BLaER1 treated with 17β-estradiol and CSF1 and Interleukin-3, amounts not matched to agents 10 nM and 100 nM (cell line): ENCODE data around the gene POLR2L.

ENCODE experiments used
- H3K27ac ChIP-seq, 11 experiments: shearing (Covaris generic); formaldehyde crosslinking; 2 replicates each; pipeline ENCODE4 v1.8.1; 2022
- H3K27me3 ChIP-seq, 11 experiments: shearing (Covaris generic); formaldehyde crosslinking; 2 replicates each; pipeline ENCODE4 v1.8.1; 2022
- H3K36me3 ChIP-seq, 11 experiments: shearing (Covaris generic); formaldehyde crosslinking; 2 replicates each; pipeline ENCODE4 v1.8.1; 2022
- H3K4me1 ChIP-seq, 10 experiments: shearing (Covaris generic); formaldehyde crosslinking; 2 replicates each; pipeline ENCODE4 v1.8.1; 2022
- H3K4me2 ChIP-seq, 11 experiments: shearing (Covaris generic); formaldehyde crosslinking; 2 replicates each; pipeline ENCODE4 v1.8.1; 2022
- H3K4me3 ChIP-seq, 10 experiments: shearing (Covaris generic); formaldehyde crosslinking; 2 replicates each; pipeline ENCODE4 v1.8.1; 2022
- H3K9ac ChIP-seq, 11 experiments: shearing (Covaris generic); formaldehyde crosslinking; 2 replicates each; pipeline ENCODE4 v1.8.1; 2022
- H3K9me3 ChIP-seq, 11 experiments: shearing (Covaris generic); formaldehyde crosslinking; replicated peaks in 1 of 11; 2 replicates each; pipeline ENCODE4 v1.8.1; 2022
- H4K20me1 ChIP-seq, 11 experiments: shearing (Covaris generic); formaldehyde crosslinking; 2 replicates each; pipeline ENCODE4 v1.8.1; 2022
- Cebpa-rat ChIP-seq, 11 experiments: shearing (Covaris generic); IDR thresholded peaks; 2 replicates each; pipeline ENCODE4 v1.8.1; 2022

POLR2L gene

GRCh38 chr11:831118-831864 is 11.0 kb downstream of the POLR2L start:
- Histone ChIP-seq H4K20me1 (peaks cover 18 to 93% (median 82%) of the 10 kb centered on the region in 11 experiments), H3K9ac (peak overlapping the region in 5 of 11 experiments; percentile 3 to 73 (median 38); a peak in 4 of 22 replicates), H3K4me1 (peaks cover 78 to 85% (median 84%) of the 10 kb centered on the region in 10 experiments), H3K36me3 (peaks cover 1 to 3% (median 2%) of the 10 kb centered on the region in 11 experiments; a peak in 18 of 22 replicates), H3K4me2 (peak overlapping the region; percentile 79 to 100 (median 100)), H3K9me3 (no peaks in the 10 kb centered on the region), H3K4me3 (peak overlapping the region; percentile 3 to 86 (median 52); a peak in 14 of 20 replicates), H3K27ac (no peak overlapping the region), H3K27me3 (peaks cover 63 to 85% (median 71%) of the 10 kb centered on the region in 11 experiments)
- no peak for TF ChIP-seq Cebpa-rat (IDR thresholded peaks at IDR 0.05)

- no peak for TF ChIP-seq Cebpa-rat (IDR thresholded peaks at IDR 0.05)
- Histone ChIP-seq H3K9me3 (no peaks in the 10 kb centered on the region), H3K4me1 (peaks cover 79 to 93% (median 92%) of the 10 kb centered on the region in 10 experiments), H3K9ac (peak overlapping the region in 9 of 11 experiments; percentile 2 to 52 (median 38); a peak in 15 of 22 replicates), H3K27ac (no peak overlapping the region), H3K36me3 (peaks cover under 1 to 5% (median 4%) of the 10 kb centered on the region in 11 experiments; a peak in 17 of 22 replicates), H3K27me3 (peaks cover 71 to 93% (median 79%) of the 10 kb centered on the region in 11 experiments), H4K20me1 (peaks cover 16 to 94% (median 85%) of the 10 kb centered on the region in 11 experiments), H3K4me2 (peak overlapping the region; percentile 79 to 100 (median 100)), H3K4me3 (peak overlapping the region; percentile 25 to 65 (median 52); a peak in 19 of 20 replicates)
These were observed 11.8 kb downstream of the POLR2L start for GRCh38 chr11:830295-831117.

GRCh38 chr11:829847-830294 is 12.5 kb downstream of the POLR2L start:
- Histone ChIP-seq H4K20me1 (peaks cover 10 to 94% (median 86%) of the 10 kb centered on the region in 11 experiments), H3K4me2 (peak overlapping the region; percentile 79 to 100 (median 100)), H3K36me3 (peaks cover 7 to 12% (median 10%) of the 10 kb centered on the region in 11 experiments), H3K4me3 (peak overlapping the region; percentile 25 to 65 (median 52)), H3K27me3 (peaks cover 75 to 95% (median 85%) of the 10 kb centered on the region in 11 experiments), H3K27ac (no peak overlapping the region), H3K9me3 (no peaks in the 10 kb centered on the region), H3K9ac (peak overlapping the region in 10 of 11 experiments; percentile 2 to 52 (median 38); a peak in 16 of 22 replicates), H3K4me1 (peaks cover 74 to 94% (median 93%) of the 10 kb centered on the region in 10 experiments)
- TF ChIP-seq Cebpa-rat (IDR thresholded peaks at IDR 0.05): no peak

- Histone ChIP-seq H3K9ac (peak overlapping the region in 9 of 11 experiments; percentile 2 to 52 (median 38); a peak in 13 of 22 replicates), H3K4me2 (peak overlapping the region; percentile 79 to 100 (median 100))
- TF ChIP-seq Cebpa-rat (IDR thresholded peaks at IDR 0.05): no peak
These were observed 13.0 kb downstream of the POLR2L start for GRCh38 chr11:829176-829846.

GRCh38 chr11:828506-829175 is 13.7 kb downstream of the POLR2L start:
- TF ChIP-seq Cebpa-rat (IDR thresholded peaks at IDR 0.05): no peak
- Histone ChIP-seq H3K9me3 (no peaks in the 10 kb centered on the region), H3K4me3 (peak overlapping the region in 9 of 10 experiments; percentile 25 to 65 (median 54); a peak in 12 of 20 replicates), H3K27me3 (peaks cover 75 to 90% (median 81%) of the 10 kb centered on the region in 11 experiments), H4K20me1 (peaks cover 0 to 94% (median 80%) of the 10 kb centered on the region in 11 experiments; a peak in 19 of 22 replicates), H3K9ac (peak overlapping the region in 7 of 11 experiments; percentile 2 to 52 (median 34); a peak in 7 of 22 replicates), H3K4me2 (peak overlapping the region; percentile 79 to 100 (median 100)), H3K27ac (no peak overlapping the region), H3K36me3 (peaks cover 20 to 24% (median 22%) of the 10 kb centered on the region in 11 experiments), H3K4me1 (peaks cover 62 to 94% (median 87%) of the 10 kb centered on the region in 10 experiments)

More at GRCh38 chr11:829176-829846, 13.0 kb downstream of the POLR2L start:
- Histone ChIP-seq H3K36me3 (peaks cover 13 to 17% (median 16%) of the 10 kb centered on the region in 11 experiments), H3K27me3 (peaks cover 75 to 94% (median 83%) of the 10 kb centered on the region in 11 experiments), H4K20me1 (peaks cover 5 to 94% (median 86%) of the 10 kb centered on the region in 11 experiments; a peak in 21 of 22 replicates), H3K9me3 (no peaks in the 10 kb centered on the region), H3K4me1 (peaks cover 68 to 94% (median 93%) of the 10 kb centered on the region in 10 experiments), H3K27ac (no peak overlapping the region), H3K4me3 (peak overlapping the region; percentile 25 to 65 (median 52))

GRCh38 chr11:827897-828192 is 14.5 kb downstream of the POLR2L start, which contains the start of gene CRACR2B:
Gene CRACR2B, plus strand, starts transcription at chr11:827919. Its CDS starts 689 bp downstream, at chr11:828608.
- H3K27me3 ChIP-seq: peaks cover 75 to 85% (median 80%) of the 10 kb centered on the region in 11 experiments
- H3K9me3 ChIP-seq: no peaks in the 10 kb centered on the region
- peaks cover 21 to 32% (median 29%) of the 10 kb centered on the region in 11 experiments for H3K36me3 ChIP-seq
- H3K9ac ChIP-seq: peak within 1 kb of the TSS; percentile 45 to 83 (median 69); a peak in 21 of 22 replicates
- H3K4me1 ChIP-seq: peaks cover 63 to 98% (median 86%) of the 10 kb centered on the region in 10 experiments
- peak within 1 kb of the TSS; percentile 12 to 64 (median 40); a peak in 17 of 22 replicates for H3K27ac ChIP-seq
- H4K20me1 ChIP-seq: peaks cover 2 to 93% (median 77%) of the 10 kb centered on the region in 11 experiments; a peak in 19 of 22 replicates
- H3K4me3 ChIP-seq: peak within 1 kb of the TSS; percentile 55 to 70 (median 60)
- TF ChIP-seq Cebpa-rat (IDR thresholded peaks at IDR 0.05): no peak
- H3K4me2 ChIP-seq: peak within 1 kb of the TSS; percentile 93 to 100 (median 100)

GRCh38 chr11:827146-827896 is 15.0 kb downstream of the POLR2L start:
- Histone ChIP-seq H4K20me1 (peaks cover 8 to 97% (median 76%) of the 10 kb centered on the region in 11 experiments; a peak in 20 of 22 replicates), H3K4me3 (peak overlapping the region; percentile 55 to 70 (median 60)), H3K9ac (peak overlapping the region; percentile 45 to 83 (median 69); a peak in 21 of 22 replicates), H3K9me3 (no peaks in the 10 kb centered on the region), H3K4me1 (peaks cover 65 to 100% (median 89%) of the 10 kb centered on the region in 10 experiments), H3K27ac (peak overlapping the region; percentile 12 to 64 (median 40); a peak in 17 of 22 replicates), H3K36me3 (peaks cover 21 to 37% (median 34%) of the 10 kb centered on the region in 11 experiments), H3K27me3 (peaks cover 72 to 82% (median 77%) of the 10 kb centered on the region in 11 experiments), H3K4me2 (peak overlapping the region; percentile 93 to 100 (median 100))
- peak in 1 of 11 experiments; percentile 4; a peak in 1 of 22 replicates for TF ChIP-seq Cebpa-rat (IDR thresholded peaks at IDR 0.05)
